ACC112 (cell line): ENCODE data around the gene BUD23.

Experiments
- H2AFZ ChIP-seq: fragments of 200-600 bp; sonication (generic); one replicate; pipeline ENCODE4 v1.6.0; 2017; ENCODE audit warnings: antibody characterized with exemption, low read length; ENCODE audit not compliant: unreplicated experiment
- H3K27ac ChIP-seq: fragments of 200-600 bp; sonication (generic); 2 replicates; pipeline ENCODE4 v1.5.1; 2014; ENCODE audit warnings: low read depth, mild to moderate bottlenecking, antibody characterized with exemption, low read length, moderate library complexity
- H3K27me3 ChIP-seq: fragments of 200-600 bp; sonication (generic); 2 replicates; pipeline ENCODE4 v1.6.1; 2014; ENCODE audit warnings: mild to moderate bottlenecking, antibody characterized with exemption, low read length, moderate library complexity, mixed read lengths; ENCODE audit not compliant: insufficient read depth
- H3K36me3 ChIP-seq: fragments of 200-600 bp; sonication (generic); 2 replicates; pipeline ENCODE4 v1.6.1; 2016; ENCODE audit warnings: mild to moderate bottlenecking, antibody characterized with exemption, low read length, moderate library complexity, mixed read lengths; ENCODE audit not compliant: insufficient read depth
- H3K4me1 ChIP-seq: fragments of 200-600 bp; sonication (generic); one replicate; pipeline ENCODE4 v1.6.1; 2016; ENCODE audit warnings: low read length, mixed read lengths; ENCODE audit not compliant: insufficient read depth, unreplicated experiment, control insufficient read depth
- H3K4me3 ChIP-seq: fragments of 200-600 bp; sonication (generic); 2 replicates; pipeline ENCODE4 v1.5.1; 2014; ENCODE audit warnings: mild to moderate bottlenecking, low read depth, low read length
- H3K79me2 ChIP-seq: fragments of 200-600 bp; sonication (generic); one replicate; pipeline ENCODE4 v1.6.0; 2016; ENCODE audit warnings: low read length; ENCODE audit not compliant: control insufficient read depth, unreplicated experiment, insufficient read depth

The BUD23 gene

GRCh38 chr7:73734619-73735527, 51.5 kb downstream of the BUD23 start:
- peaks cover 4% of the 10 kb centered on the region for H3K79me2 ChIP-seq
- H3K36me3 ChIP-seq: 0 out of 2 replicates have a peak, but pooled peaks cover 4% of the 10 kb centered on the region
- no peak overlapping the region for H2AFZ ChIP-seq
- no peaks in the 10 kb centered on the region for H3K27me3 ChIP-seq
- H3K27ac ChIP-seq: no peak overlapping the region
- peaks cover 8% of the 10 kb centered on the region for H3K4me1 ChIP-seq
- no peak overlapping the region for H3K4me3 ChIP-seq

GRCh38 chr7:73735528-73735905, 52.1 kb downstream of the BUD23 start:
- 0 out of 2 replicates have a peak, but pooled peaks cover 4% of the 10 kb centered on the region for H3K36me3 ChIP-seq
- no peak overlapping the region for H3K4me3 ChIP-seq
- H3K27me3 ChIP-seq: no peaks in the 10 kb centered on the region
- H3K4me1 ChIP-seq: peaks cover 8% of the 10 kb centered on the region
- no peak overlapping the region for H2AFZ ChIP-seq
- H3K79me2 ChIP-seq: peaks cover 4% of the 10 kb centered on the region
- H3K27ac ChIP-seq: no peak overlapping the region

DNA sequence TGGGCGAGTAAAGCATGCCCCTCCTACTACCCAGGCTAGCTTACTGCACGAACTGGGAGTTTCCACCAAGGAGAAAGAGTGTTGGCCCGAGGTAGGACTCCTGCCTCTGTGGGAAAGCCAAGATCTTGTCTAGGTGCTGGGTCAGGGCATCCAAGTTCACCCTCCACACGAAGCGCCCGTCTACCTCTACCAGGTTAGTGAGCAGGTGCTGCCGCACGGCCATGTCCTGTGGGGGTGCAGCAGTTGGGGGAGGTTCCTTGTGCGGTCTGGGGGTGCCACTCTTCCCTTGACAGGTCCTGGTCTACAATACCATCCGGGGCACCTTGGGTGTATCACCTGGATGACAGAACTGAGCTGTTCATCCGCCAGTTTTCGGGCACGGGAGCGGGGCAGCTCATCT, 53.5 kb downstream of the BUD23 start:
- peaks cover 4% of the 10 kb centered on the region for H3K79me2 ChIP-seq
- H2AFZ ChIP-seq: no peak overlapping the region
- no peaks in the 10 kb centered on the region for H3K27me3 ChIP-seq
- 0 out of 2 replicates have a peak, but pooled peaks cover 4% of the 10 kb centered on the region for H3K36me3 ChIP-seq
- H3K4me1 ChIP-seq: peaks cover 8% of the 10 kb centered on the region
- no peak overlapping the region for H3K4me3 ChIP-seq
- no peak overlapping the region for H3K27ac ChIP-seq

- no peak overlapping the region for H3K27ac ChIP-seq
- peaks cover 8% of the 10 kb centered on the region for H3K4me1 ChIP-seq
- peak overlapping the region; percentile 89 for H3K4me3 ChIP-seq
- H3K79me2 ChIP-seq: peaks cover 4% of the 10 kb centered on the region
- H3K27me3 ChIP-seq: no peaks in the 10 kb centered on the region
- no peak overlapping the region for H2AFZ ChIP-seq
- H3K36me3 ChIP-seq: 0 out of 2 replicates have a peak, but pooled peaks cover 4% of the 10 kb centered on the region
Measured at GRCh38 chr7:73737491-73738219, 54.3 kb downstream of the BUD23 start.

- peaks cover 4% of the 10 kb centered on the region for H3K79me2 ChIP-seq
- H3K27me3 ChIP-seq: no peaks in the 10 kb centered on the region
- peak overlapping the region; percentile 73 for H2AFZ ChIP-seq
- peaks cover 8% of the 10 kb centered on the region for H3K4me1 ChIP-seq
- H3K36me3 ChIP-seq: 0 out of 2 replicates have a peak, but pooled peaks cover 4% of the 10 kb centered on the region
- peak overlapping the region; percentile 41; the same call in 1 of the 2 replicates for H3K27ac ChIP-seq
- H3K4me3 ChIP-seq: peak overlapping the region; percentile 89
Measured at GRCh38 chr7:73738220-73738611, 54.8 kb downstream of the BUD23 start.

DNA sequence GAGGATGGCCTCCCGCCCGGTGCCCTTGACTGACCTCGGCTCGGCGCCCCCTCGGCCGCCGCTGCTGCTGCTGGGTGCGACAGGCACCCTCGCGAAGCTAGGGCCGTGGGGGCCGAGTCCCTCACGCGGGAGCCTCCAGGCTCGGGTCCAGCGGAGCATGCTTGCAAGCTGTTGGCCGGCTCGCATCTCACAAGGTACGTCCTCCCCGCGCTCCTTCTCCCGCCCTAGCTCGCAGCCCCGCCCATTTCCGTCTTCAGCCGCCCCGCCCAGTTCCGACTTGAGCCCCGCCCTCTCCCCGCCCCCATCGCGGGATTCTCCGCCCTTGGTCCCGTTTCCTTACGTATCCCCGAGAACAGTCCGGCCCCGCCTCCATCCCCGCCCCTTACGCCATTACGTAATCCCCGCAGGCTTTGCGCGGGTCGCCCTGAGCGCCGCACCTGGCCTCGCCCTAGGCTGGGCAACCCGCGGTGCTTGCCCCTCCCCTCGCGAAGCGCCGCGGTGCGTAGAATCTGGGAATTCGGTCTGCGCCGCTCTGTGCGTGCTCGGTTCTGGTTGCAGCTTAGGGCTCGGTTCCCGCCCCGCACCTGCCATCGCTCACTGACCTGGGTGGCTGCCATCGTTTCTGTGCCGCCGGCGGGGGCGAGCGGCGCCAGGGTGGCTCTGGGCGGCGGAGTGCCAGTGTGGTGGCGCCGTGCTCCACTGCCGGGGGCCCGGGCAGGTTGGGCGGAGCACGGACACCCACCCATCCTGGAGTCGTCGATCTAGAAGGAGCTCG, 55.4 kb downstream of the BUD23 start, which contains the start of gene ABHD11:
Gene ABHD11 (minus strand): TSS at position 191 of the 775 bp plus-strand sequence. CDS start 32 bp downstream, at position 159.
- H3K79me2 ChIP-seq: peaks cover 4% of the 10 kb centered on the region
- H2AFZ ChIP-seq: peak within 1 kb of the TSS; percentile 73
- H3K36me3 ChIP-seq: 0 out of 2 replicates have a peak, but pooled peaks cover 4% of the 10 kb centered on the region
- peak within 1 kb of the TSS; percentile 89 for H3K4me3 ChIP-seq
- peaks cover 8% of the 10 kb centered on the region for H3K4me1 ChIP-seq
- H3K27me3 ChIP-seq: no peaks in the 10 kb centered on the region
- H3K27ac ChIP-seq: peak within 1 kb of the TSS; percentile 41; the same call in 1 of the 2 replicates

GRCh38 chr7:73739387-73739767, 56.0 kb downstream of the BUD23 start:
- H2AFZ ChIP-seq: peak overlapping the region; percentile 52
- peaks cover 8% of the 10 kb centered on the region for H3K4me1 ChIP-seq
- peak overlapping the region; percentile 89 for H3K4me3 ChIP-seq
- H3K36me3 ChIP-seq: 0 out of 2 replicates have a peak, but pooled peaks cover 4% of the 10 kb centered on the region
- peaks cover 4% of the 10 kb centered on the region for H3K79me2 ChIP-seq
- no peaks in the 10 kb centered on the region for H3K27me3 ChIP-seq
- no peak overlapping the region for H3K27ac ChIP-seq

DNA sequence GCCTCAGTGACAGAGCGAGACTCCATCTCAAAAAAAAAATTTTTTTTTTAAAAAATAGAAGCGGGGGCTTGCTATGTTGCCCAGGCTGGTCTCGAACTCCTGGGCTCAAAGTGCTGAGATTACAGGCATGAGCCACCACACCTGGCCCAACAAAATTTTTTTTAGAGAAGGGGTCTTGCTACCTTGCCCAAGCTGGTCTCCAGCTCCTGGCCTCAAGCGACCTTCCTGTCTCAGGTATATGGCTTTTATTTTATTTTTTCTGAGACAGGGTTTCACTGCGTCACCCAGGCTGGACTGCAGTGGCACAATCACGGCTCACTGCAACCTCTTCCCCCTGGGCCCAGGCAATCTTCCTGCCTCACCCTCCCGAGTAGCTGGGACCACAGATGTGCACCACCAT, 56.8 kb downstream of the BUD23 start:
- Histone ChIP-seq H3K27ac (no peak overlapping the region), H2AFZ (no peak overlapping the region), H3K79me2 (peaks cover 4% of the 10 kb centered on the region), H3K36me3 (0 out of 2 replicates have a peak, but pooled peaks cover 4% of the 10 kb centered on the region), H3K4me3 (no peak overlapping the region), H3K27me3 (no peaks in the 10 kb centered on the region), H3K4me1 (peaks cover 4% of the 10 kb centered on the region)

- no peak overlapping the region for H3K4me3 ChIP-seq
- H3K36me3 ChIP-seq: 0 out of 2 replicates have a peak, but pooled peaks cover 2% of the 10 kb centered on the region
- no peaks in the 10 kb centered on the region for H3K27me3 ChIP-seq
- H3K4me1 ChIP-seq: peaks cover 3% of the 10 kb centered on the region
- peaks cover 4% of the 10 kb centered on the region for H3K79me2 ChIP-seq
- H3K27ac ChIP-seq: no peak overlapping the region
- no peak overlapping the region for H2AFZ ChIP-seq
Measured at GRCh38 chr7:73740771-73741170, 57.4 kb downstream of the BUD23 start.

- no peaks in the 10 kb centered on the region for H3K27me3 ChIP-seq
- H3K4me1 ChIP-seq: peaks cover 3% of the 10 kb centered on the region
- no peak overlapping the region for H3K4me3 ChIP-seq
- H2AFZ ChIP-seq: no peak overlapping the region
- H3K36me3 ChIP-seq: no peaks in the 10 kb centered on the region
- H3K27ac ChIP-seq: no peak overlapping the region
- H3K79me2 ChIP-seq: peaks cover 4% of the 10 kb centered on the region
Measured at GRCh38 chr7:73741600-73741999, 58.2 kb downstream of the BUD23 start.
